ENCODE data around the gene ZNF12.

GRCh38 chr7:6647541-6647940, 59.2 kb downstream of the ZNF12 start:
- no peak for TF ChIP-seq CTCF (conservative IDR thresholded peaks at IDR 0.05; ENCODE audit: low read depth, low read length)
- TF ChIP-seq EZH2 (IDR thresholded peaks at IDR 0.05; ENCODE audit: low read length, unreplicated experiment): no peak
